ENCODE results near the gene SLC35B1.
"Not testable (repeated sequence)": the region's sequence is repeated elsewhere in the genome, so short reads cannot be mapped to it uniquely, and the experiment has no call there.

SLC35B1 gene

GRCh38 chr17:49734515-49735490 is 27.0 kb upstream of the SLC35B1 start:
- no peak for DNase-seq

GRCh38 chr17:49731435-49731831 is 23.7 kb upstream of the SLC35B1 start:
- no peak for DNase-seq

- no peak for DNase-seq
Measured at GRCh38 chr17:49730785-49731434, 23.1 kb upstream of the SLC35B1 start.

- DNase-seq = no peak
Measured at GRCh38 chr17:49730078-49730784, 22.5 kb upstream of the SLC35B1 start.

- no peak for DNase-seq
Measured at GRCh38 chr17:49729069-49729468, 21.3 kb upstream of the SLC35B1 start.

GRCh38 chr17:49728425-49728824 is 20.7 kb upstream of the SLC35B1 start:
- no peak for DNase-seq

- DNase-seq = no peak
Measured at GRCh38 chr17:49727380-49727779, 19.6 kb upstream of the SLC35B1 start.

GRCh38 chr17:49725452-49726130 is 17.8 kb upstream of the SLC35B1 start:
- DNase-seq = no peak

- DNase-seq = not testable (repeated sequence)
Measured at GRCh38 chr17:49724552-49724951, 16.8 kb upstream of the SLC35B1 start.

- no peak for DNase-seq
Measured at GRCh38 chr17:49723423-49723822, 15.7 kb upstream of the SLC35B1 start.

GRCh38 chr17:49722066-49722465 is 14.3 kb upstream of the SLC35B1 start:
- no peak for DNase-seq

GRCh38 chr17:49717371-49717861 is 9.7 kb upstream of the SLC35B1 start:
- DNase-seq = peak; percentile 77

GRCh38 chr17:49716668-49717364 is 9.1 kb upstream of the SLC35B1 start:
- DNase-seq = no peak

- DNase-seq = peak; percentile 81
Measured at GRCh38 chr17:49715717-49716279, 8.0 kb upstream of the SLC35B1 start.

GRCh38 chr17:49715216-49715615 is 7.5 kb upstream of the SLC35B1 start:
- peak; percentile 74 for DNase-seq

- peak; percentile 73 for DNase-seq
Measured at GRCh38 chr17:49708515-49709183, 885 bp upstream of the SLC35B1 start.

GRCh38 chr17:49707246-49707607 is 537 bp downstream of the SLC35B1 start:
- DNase-seq = peak; percentile 77

- no peak for DNase-seq
Measured at GRCh38 chr17:49705254-49705653, 2.5 kb downstream of the SLC35B1 start.

GRCh38 chr17:49703557-49704277 is 4.0 kb downstream of the SLC35B1 start:
- no peak for DNase-seq

- no peak for DNase-seq
Measured at GRCh38 chr17:49700960-49701359, 6.8 kb downstream of the SLC35B1 start.

Data from activated effector memory CD4-positive, alpha-beta T cell treated with anti-CD3 and anti-CD28 coated beads, Interleukin-2, amount 50 U/mL, for 16 hours (primary cell).